Testis (tissue), 2 donors: ENCODE measurements around the gene TTLL8.

Source experiments
- POLR2A ChIP-seq: fragments of 450-650 bp; IDR thresholded peaks from one replicate; pipeline ENCODE4 v1.6.1; 2017; ENCODE audit warnings: antibody characterized with exemption, mild to moderate bottlenecking, moderate library complexity
- TF ChIP-seq, protein P1 (sequence below), 3 experiments: fragments of 450-650 bp in 2 of 3; fragments of 200-600 bp in 1 of 3; sonication (generic) in 1 of 3; IDR thresholded peaks; one replicate each; pipeline ENCODE4 v1.5.1; 2016 to 2019; ENCODE audit warnings: antibody characterized with exemption in 3 of 3, mild to moderate bottlenecking in 2 of 3, moderate library complexity in 1 of 3

DNA sequence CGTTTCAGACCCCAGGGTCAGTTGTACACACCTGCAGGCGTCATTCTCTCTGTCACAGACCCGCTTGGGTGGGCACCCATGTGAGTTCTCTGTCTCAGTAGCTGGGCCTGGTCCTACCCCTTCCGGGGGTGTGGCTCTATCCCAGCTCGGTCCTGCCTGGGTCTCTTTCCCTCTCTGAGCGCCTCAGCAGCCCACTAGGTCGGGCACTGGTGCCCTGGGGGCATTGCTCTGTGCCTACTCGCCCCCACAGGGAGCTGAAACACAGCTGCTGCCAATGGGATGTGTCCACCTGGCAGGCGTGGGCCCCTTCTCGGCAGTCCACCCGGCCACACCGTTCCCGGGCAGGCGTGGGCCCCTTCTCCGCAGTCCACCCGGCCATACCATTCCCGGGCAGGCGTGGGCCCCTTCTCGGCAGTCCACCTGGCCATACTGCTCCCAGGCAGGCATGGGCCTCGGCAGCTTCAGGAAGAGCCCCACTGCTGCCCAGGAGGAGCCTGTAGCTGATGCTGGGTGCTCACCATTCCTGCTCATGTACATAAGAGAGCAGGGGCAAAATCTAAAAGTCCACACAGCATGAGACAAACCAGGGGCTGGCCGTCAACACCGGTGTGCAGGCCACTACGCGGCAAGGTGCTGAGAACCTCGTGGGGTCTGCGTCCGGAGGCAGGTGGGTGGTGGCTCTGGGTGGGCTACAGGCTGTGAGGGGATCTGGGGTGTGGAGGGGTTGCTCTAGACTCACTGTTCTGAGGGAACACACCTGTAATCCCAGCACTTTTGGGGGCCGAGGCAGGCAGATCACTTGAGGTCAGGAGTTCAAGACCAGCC, 14.8 kb upstream of the TTLL8 start:
- TF ChIP-seq, protein P1, sequence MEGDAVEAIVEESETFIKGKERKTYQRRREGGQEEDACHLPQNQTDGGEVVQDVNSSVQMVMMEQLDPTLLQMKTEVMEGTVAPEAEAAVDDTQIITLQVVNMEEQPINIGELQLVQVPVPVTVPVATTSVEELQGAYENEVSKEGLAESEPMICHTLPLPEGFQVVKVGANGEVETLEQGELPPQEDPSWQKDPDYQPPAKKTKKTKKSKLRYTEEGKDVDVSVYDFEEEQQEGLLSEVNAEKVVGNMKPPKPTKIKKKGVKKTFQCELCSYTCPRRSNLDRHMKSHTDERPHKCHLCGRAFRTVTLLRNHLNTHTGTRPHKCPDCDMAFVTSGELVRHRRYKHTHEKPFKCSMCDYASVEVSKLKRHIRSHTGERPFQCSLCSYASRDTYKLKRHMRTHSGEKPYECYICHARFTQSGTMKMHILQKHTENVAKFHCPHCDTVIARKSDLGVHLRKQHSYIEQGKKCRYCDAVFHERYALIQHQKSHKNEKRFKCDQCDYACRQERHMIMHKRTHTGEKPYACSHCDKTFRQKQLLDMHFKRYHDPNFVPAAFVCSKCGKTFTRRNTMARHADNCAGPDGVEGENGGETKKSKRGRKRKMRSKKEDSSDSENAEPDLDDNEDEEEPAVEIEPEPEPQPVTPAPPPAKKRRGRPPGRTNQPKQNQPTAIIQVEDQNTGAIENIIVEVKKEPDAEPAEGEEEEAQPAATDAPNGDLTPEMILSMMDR (IDR thresholded peaks at IDR 0.05): no peak
- no peak for TF ChIP-seq POLR2A
